GM19099 (cell line): ENCODE results near the gene TOB2.

Source experiments
- POLR2A ChIP-seq: IDR thresholded peaks from 3 replicates; pipeline ENCODE4 v1.6.1; 2011; ENCODE audit warnings: low read depth; ENCODE audit not compliant: insufficient read length; ENCODE audit errors: extremely low read depth

Gene TOB2

DNA sequence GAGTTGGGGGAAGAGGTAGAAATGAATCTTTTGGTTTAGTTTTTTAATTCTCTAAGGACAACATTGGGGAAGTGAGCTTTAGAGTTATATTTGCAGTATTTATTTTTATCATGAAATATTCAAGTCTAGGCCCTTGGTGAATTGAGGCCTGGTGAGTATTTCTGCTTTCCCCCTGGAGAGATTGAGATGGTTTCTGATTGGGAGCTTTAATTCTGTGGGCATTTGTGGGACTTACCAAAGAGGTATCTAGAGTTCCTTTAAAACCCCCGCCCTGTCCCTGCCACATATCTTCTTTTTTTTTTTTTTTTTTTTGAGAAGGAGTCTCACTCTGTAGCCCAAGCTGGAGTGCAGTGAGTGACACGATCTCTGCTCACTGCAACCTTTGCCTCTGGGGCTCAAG is 31.9 kb upstream of the TOB2 start:
- no peak for TF ChIP-seq POLR2A

DNA sequence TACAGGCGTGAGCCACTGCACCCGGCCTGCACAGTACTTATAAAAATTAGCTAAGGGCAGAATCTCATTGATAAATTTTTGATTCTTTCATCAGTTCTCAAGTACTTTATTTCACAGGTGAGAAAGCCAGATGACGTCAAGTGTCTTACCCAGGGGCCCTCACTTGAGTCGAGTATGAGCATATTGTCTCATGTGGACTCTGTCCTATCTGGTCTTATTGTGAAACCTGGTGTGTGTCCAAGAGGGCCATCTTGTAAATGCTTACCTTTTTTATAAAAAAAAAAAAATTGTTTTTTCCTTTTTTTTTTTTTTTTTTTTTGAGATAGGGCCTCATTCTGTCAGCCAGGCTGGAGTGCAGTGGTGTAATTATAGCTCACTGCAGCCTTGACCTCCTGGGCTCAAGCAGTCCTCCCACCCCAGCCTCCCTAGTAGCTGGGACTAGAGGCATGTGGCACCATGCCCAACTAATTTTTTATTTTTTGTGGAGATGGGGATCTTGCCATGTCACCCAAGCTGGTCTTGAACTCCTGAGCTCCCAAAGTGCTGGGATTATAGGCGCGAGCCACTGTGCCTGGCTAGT is 28.4 kb upstream of the TOB2 start:
- no peak for TF ChIP-seq POLR2A

DNA sequence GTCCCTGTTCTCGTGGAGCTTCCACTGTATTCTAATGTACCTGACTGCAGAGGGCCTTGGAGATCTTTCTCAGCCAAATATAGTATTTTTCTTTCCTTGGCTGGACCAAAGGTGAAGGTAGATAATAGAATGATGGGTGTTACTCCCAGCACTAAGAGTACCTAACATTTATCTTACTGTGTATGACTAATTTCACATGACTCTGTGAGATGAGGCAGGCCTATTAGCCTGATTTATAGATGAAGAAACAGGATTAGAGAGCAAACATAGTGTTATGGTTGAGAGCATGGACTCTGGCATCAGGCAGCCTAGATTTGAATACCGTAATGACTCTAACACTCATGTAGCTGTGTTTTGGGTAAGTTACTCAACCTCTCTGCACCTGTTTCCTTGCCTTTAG is 25.0 kb upstream of the TOB2 start:
- TF ChIP-seq POLR2A, result no peak

DNA sequence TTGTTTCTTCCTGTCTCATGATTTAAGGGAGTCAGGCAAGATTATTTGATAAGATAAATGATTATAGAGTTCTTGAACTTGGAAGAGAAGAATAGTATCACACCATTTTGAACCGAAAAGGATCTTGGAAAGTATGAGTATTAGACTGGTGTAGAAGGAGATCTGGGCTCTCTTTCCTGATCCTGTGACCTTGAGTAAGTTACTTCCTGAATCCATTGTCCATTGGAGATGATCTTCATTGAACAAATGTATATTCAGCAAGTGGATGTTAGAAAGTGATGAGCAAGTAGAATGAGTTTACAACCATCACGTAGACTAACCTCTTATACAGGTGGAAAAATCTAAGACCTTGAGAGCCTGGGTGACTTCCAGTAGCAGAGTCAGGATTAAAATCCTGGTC is 24.3 kb upstream of the TOB2 start:
- no peak for TF ChIP-seq POLR2A

DNA sequence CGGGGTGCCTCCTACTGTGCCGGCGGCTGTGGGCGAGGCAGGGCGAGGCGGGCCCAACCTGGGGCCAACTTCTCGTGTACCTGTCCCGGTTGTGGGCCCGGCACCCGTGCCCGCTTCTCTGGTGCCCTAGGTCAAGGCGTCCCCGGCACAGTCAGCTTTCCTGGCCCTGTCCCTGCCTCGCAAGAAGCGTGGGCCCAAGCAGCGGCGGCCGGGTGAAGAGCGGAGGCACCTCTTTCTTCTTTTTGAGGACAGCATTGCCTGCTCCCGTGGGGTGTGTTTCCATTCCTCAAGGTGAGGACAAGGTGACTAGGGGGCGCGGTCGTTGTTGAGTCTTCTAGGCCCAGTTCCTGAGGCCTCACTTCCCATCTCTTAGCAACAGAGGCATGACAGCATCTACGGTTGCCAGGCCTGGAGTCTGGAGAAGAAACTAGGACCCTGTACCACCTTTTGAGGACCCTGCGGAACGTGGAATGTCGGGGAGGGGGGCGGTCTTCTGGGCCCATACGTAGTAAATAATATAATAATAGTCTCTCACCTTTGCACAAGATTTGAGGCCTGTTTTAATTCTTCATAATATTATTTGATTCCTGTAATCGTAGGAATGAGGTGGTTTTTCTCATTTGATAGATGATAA is 22.7 kb upstream of the TOB2 start:
- TF ChIP-seq POLR2A, result no peak

DNA sequence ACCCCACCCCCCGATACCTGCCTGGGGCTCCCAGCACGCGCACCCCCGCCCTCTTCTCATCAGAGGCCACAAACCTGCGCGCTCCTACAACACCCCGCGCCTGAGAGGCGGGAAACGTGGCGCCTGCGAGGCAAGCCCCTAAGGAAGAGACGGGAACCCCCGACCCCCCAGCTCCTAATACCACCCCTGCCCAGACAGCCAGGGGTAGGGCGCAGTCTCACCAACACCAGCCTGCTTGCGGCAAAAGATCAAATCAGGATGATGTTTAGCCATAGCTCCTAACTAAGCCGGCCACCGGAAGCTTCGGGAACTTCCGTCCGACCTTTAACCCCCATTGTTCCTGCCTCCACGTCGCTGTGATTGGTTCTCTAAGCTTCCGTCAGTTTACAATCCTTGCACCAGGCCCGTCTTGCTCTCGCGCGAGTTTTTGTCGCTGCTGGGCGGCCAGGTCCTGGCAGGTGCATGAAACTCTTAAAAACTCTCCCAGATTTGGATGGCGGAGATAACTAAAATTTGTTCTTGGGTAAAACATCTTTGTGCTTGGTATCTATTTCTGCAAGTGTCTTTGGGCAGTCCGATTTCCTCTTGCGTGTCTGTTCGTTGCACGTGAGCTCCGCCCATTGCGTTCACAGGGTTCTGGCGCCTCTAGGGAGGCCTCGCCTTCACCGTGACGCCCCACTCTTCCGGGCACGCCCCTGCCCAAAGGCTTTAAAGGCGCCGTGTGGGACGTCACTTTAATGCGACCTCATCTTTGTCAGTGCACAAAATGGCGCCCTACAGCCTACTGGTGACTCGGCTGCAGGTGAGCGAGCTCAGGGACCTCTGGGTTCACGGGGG is 22.0 kb upstream of the TOB2 start, which contains the start of the genes ACO2 and PHF5A:
Gene ACO2 (plus strand): TSS at position 737 of the 837 bp plus-strand sequence. CDS start 30 bp downstream, at position 767.
Gene PHF5A (minus strand): TSS at position 312 of the 837 bp plus-strand sequence. CDS start 39 bp downstream, at position 273.
- TF ChIP-seq POLR2A, result peak; percentile 73

DNA sequence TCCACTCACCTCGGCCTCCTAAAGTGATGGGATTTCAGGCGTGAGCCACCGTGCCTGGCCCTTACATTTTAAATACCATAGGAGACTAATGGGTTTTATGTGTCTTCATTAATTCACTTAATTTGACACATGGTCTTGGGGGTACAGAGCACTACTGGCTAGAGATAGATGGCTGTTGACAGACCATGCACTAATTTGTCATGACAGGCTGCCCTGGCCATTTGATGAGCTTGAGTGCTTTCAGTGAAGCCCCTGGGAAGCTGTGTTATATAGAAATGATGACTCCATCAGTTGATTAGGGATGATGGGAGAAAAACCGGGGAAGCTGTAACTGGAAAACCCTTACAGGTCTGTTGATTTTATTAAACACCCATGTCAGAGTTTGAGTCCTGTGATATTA is 15.3 kb upstream of the TOB2 start:
- TF ChIP-seq POLR2A, result no peak

DNA sequence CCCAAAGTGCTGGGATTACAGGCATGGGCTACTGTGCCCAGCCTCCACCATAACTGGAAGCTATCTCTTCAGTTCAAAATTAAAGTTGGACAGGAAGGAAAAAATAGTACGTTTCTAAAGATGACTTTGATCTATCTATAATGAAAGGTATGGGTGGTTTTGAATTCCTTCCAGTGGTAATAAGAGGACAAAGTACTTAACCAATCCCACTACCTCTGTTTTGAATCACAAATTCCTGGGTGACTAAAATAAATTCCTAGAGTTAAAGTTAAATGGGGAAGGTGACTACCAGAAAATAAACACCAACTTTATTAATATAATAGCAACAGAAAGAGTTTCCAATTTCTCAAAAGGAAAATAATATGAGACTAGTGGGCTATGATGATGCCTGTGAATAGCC is 12.8 kb upstream of the TOB2 start:
- no peak for TF ChIP-seq POLR2A

DNA sequence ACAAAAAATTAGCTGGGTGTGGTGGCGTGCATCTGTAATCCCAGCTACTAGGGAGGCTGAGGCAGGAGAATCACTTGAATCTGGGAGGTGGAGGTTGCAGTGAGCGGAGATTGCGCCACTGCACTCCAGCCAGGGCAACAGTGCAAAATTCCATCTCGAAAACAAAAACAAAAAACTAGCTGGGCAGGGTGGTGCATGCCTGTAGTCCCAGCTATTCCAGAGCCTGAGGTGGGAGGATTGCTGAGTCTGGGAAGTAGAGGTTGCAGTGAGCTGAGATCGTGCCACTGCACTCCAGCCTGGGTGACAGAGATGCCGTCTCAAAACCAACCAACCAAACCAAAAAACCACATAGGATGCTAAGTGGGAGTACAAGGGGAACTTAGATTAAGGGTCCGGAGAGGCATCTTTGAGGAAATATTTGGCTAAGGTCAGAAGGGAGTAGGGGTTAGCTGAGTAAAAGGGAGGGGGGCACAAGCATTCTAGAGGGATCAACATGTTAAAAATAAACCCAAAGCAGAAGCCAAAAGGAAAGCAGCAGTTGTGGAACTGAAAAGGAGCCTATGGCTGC is 11.6 kb upstream of the TOB2 start:
- no peak for TF ChIP-seq POLR2A

DNA sequence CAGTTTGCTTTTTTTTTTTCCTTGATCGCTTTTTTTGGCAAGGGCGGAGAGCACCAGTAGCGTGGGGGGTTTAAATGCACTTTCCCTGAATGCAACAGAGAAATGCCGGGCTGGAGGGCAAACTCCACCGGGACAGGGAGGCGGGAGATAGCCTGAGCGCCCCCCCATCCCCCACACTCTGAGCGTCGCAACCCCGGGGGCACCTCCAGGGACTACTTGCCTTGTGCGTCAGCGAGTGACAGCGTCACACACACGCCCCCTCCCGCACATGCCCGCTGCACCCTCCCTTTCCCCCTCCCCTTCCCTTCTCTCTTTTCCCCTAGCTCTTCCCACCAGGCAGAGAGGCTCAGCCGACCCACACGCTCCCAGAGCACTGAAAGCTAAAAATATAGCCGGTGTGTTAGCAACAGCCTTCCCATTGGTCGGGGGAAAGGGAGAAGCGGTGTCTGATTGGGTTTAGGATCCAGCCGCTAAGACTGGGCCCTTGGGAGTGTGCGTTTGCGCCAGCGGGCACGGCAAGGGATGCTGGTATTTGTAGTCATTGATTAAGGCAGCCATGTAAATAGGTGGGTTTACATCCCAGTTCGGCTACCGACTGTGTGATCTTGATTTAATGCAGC is 1.7 kb upstream of the TOB2 start:
- TF ChIP-seq POLR2A, result peak; percentile 51

DNA sequence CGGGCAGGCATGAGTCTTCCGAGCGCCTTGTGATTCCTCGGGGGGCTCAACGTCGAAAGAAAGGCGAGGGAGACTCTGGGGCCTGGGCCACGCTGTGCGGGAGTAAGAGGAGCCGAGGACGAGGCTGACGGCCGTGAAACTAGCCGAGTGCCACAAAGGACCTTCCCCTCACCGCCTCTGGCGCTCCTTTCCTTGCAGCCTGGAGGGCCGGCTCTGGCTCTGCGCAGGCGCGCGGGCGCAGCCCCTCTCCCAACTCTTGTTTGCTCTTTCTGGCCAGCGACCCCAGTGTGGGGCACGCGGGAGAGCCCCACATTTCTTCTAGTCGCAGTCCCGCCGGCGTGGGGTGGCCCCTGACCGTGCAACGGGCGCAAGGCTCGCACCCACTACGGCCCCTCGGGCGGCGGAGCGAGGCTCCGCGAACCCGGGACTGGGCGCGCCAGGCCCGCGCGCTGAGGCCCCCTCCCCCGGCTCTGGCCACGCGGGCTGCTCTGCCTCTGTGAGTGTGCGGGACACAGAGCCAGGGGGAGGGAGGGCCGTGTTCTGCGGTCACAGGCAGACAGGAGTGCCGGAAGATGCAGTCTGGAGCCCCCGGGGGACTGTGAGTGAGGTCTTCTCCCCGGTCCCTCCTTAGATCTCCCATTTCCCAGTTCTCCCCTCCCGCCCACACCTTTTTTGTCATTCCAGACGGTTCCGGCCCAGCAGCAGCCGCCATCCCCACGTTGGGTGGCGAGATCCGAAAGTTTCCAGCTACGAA is 1.0 kb upstream of the TOB2 start:
- peak; percentile 60 for TF ChIP-seq POLR2A

DNA sequence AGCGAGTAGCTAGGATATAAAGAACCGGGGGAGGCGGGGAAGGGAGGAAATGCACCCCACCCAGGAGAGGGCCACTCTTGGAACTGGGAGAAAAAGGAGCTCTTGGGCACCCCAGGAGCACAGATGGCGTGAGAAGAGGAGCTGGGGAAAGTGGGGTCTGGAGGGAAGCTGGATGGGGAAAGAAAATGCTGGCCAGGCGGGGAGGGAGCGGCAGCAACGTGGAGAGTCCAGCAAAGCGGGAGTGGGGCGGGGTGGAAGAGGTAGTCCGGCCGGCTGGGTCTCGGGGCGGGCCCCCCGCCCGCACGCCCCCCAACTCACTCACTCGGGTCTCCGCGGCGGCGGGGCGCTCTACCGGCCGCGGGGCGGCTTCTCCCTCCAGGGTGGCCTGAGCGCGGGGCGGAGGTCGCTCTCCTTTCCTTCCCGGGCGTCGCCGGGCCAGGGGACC is 522 bp downstream of the TOB2 start:
- no peak for TF ChIP-seq POLR2A

DNA sequence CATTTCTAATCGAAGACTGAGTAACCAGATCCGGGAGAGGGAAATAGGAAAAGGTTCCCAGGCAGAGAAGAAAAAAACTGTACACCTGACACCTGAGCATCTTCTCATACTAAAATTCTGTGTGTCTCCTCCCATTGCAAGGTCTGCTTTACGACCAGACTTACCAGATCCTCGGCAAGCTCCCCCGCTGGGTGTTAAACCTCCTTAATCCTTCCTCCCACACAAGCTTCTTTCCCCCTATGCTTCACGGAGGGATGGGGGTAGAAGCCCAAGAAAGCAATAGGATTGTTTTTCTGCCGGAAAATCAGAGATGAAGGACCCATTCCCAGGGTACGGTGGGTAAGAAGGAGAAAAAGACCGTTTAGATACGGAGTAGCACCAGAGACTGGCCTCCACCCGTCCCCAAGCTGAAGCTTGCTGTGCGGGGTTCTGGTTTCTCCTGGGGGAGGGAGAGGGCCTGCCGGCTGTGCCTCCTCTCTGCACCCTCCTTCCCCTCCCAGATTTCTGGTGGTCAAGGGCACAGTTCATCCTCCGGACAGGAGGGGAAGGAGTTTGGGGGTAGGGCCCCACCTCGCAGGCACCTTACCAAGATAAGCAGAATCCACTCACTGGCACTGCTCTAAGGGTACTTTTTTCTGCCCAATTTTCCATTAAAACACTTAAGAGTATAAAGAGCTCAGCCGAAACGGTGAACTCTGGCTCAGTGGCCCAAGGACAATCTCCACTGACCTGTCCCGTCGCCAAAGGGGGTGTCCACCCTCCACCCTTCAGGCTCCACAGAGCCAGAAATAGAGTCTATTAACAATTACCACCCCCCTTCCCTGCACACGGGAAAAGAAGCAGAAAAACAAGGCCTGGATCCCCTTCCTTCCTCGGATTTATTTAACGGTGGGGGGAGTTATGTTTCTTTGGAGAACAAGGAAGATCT is 1.2 kb downstream of the TOB2 start:
- peak; percentile 24 for TF ChIP-seq POLR2A

DNA sequence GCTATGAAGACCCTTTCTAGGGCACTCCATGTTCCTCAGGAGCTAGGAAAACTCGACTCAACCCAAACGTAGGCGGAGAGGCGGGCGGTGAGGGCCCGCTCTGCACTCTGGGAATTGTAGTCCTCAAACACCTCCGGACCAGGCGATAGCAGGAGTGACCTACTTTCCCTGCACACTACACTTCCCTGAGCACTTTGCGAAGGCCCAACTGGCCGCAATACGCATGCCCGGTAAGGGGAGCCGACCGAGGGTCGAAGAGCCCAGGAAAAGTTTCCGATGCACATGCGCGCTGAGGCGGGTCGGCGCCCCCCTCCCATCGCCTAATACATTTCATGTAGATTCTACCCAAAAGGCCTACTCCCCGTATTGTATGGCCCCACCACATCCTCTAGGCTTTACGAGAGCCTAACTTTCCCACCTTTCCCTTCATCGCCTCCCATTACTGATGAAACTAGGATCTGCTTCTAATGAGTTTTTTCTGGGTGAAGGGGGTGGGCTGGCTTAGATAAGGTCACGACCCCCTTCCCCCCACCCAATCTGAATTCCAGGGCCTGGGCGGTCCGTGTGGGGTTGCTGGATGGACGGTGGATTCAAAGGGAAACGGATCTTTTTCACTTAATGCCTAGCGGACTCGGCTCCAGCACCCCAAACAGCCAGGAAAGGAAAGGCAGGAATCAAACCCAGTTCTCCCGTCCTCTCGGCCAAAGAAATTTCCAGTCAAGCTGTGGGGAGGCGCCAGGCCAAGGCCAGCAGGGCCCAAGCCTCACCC is 2.1 kb downstream of the TOB2 start:
- no peak for TF ChIP-seq POLR2A
